OCI-LY7 (cell line): Measurements from ENCODE around the gene FGD5.

Experiments used
- CTCF ChIP-seq: fragments of 200-600 bp; sonication (generic); conservative IDR thresholded peaks from 2 replicates; pipeline ENCODE4 v1.5.1; 2014; ENCODE audit warnings: mild to moderate bottlenecking, antibody characterized with exemption, low read length, moderate library complexity, mixed read lengths
- EZH2phosphoT487 ChIP-seq: fragments of 200-600 bp; sonication (generic); IDR thresholded peaks from 2 replicates; pipeline ENCODE4 v1.6.1; 2018; ENCODE audit warnings: low read depth, borderline replicate concordance, mild to moderate bottlenecking, mixed run types, antibody characterized with exemption, low read length, moderate library complexity, mixed read lengths

GRCh38 chr3:14810801-14811661 is 7.7 kb upstream of the FGD5 start:
- no peak for TF ChIP-seq CTCF
- no peak for TF ChIP-seq EZH2phosphoT487
